MG63 (cell line): ENCODE data around the gene KIF1B. TPM values are rescaled to one million over a fixed set of nuclear protein-coding genes. Genes with fewer than 3 reads are reported as not detected.
"Not testable (repeated sequence)": the region's sequence is repeated elsewhere in the genome, so short reads cannot be mapped to it uniquely, and the experiment has no call there.

ENCODE experiments used
- DNase-seq: peaks from one replicate; pipeline ENCODE4 v3.0.0-alpha.2; 2020
- H3K27me3 ChIP-seq: fragments of 250-450 bp; sonication (Bioruptor Pico); 2 replicates; pipeline ENCODE4 v1.5.1; 2020; ENCODE audit warnings: mild to moderate bottlenecking, moderate library complexity
- H3K36me3 ChIP-seq: fragments of 250-450 bp; sonication (Bioruptor Pico); 2 replicates; pipeline ENCODE4 v1.5.1; 2020; ENCODE audit warnings: mild to moderate bottlenecking, moderate library complexity
- H3K4me3 ChIP-seq: fragments of 250-450 bp; sonication (Bioruptor Pico); 2 replicates; pipeline ENCODE4 v1.5.1; 2020; ENCODE audit warnings: mild to moderate bottlenecking, moderate library complexity
- H3K9me3 ChIP-seq: fragments of 250-450 bp; sonication (Bioruptor Pico); 2 replicates; pipeline ENCODE4 v1.5.1; 2020; ENCODE audit warnings: mild to moderate bottlenecking, moderate library complexity
- total RNA-seq: library from RNA; depleted of rRNA; stranded (reverse); fragments of >200 nt; shearing (Covaris generic); gene quantifications from 2 replicates; pipeline ENCODE4 v1.2.3, GENCODE V29; 2014; ENCODE audit warnings: low replicate concordance

KIF1B gene
- total RNA-seq, 1 experiment from 2014 or later, result 18.1 TPM

DNA sequence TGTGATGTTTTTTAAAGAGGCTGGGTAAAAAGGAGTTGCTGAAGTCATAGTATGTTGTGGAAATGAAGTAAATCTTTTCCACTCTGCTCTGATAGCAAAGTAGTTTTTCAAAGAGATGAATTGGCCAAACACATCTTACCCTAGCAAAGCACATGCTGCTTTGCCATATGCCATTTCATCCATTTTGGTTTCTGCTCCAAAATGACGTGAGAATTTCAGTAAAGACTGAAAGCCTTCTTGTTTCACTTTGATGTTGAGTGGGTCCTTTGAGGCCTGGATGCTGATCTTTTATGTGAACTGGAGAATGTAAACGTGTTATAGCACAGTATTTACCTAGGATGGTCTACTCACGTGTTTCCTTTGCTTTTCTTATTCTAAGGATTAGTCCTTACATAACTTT, 115.2 kb downstream of the KIF1B start:
- Histone ChIP-seq H3K36me3 (no peaks in the 10 kb centered on the region), H3K9me3 (no peaks in the 10 kb centered on the region), H3K27me3 (no peaks in the 10 kb centered on the region), H3K4me3 (no peak overlapping the region)
- DNase-seq, result no peak

DNA sequence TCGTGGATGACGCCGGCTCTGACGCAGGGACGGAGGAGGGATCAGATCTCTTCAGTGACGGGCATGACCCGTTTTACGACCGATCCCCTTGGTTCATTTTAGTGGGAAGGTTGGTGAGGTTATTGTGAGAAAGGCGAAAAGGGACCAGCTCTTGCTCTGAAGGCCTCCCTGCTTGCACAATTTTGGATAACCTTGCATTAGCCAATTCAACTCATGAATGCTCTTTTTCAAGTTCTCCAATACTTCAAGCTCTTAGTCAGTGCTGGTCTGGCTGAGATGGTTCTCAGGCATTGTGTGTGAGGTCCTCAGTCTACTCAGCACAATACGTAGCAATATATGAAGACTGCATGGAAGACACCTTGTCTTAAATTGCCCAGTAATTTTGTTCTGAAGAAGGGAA, 115.9 kb downstream of the KIF1B start:
- H3K36me3 ChIP-seq, result no peaks in the 10 kb centered on the region
- no peaks in the 10 kb centered on the region for H3K27me3 ChIP-seq
- no peak overlapping the region for H3K4me3 ChIP-seq
- DNase-seq, result no peak
- H3K9me3 ChIP-seq, result no peaks in the 10 kb centered on the region

DNA sequence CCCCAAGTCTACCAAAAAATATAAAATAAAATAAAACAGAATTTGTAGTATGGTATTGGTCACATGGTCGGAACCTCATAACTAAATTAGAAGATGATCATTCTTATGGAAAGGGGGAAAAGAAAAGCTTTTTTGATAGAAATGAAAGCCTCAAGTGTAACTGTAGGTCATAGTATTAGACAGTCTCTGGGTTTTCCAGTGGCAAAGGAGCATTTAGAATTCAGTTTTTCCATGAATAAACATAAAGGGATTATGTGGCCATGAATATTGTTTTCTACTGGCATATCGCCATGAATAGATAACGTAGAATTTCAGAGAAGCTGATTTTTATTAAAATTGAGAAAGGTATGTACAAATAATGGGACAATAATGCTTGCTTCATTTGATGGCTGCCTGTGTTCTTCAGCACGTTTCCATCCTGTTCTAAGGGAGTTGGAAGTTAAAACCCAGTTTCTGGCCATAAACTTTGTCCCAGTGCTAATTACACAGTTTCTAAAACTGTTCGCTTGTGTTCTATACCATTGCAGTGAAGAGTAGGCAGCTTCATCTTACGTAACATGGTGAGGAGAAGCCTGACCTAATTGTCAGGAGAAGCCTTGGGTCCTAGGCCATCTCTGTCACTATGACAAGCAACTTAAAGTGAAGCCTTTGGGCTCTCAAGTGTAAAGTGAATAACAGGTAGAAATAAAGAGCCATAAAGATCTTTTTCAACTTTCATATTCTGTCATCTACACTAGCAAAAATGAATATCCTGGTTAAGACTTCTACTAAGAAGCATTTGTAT, 118.0 kb downstream of the KIF1B start:
- H3K36me3 ChIP-seq, result no peaks in the 10 kb centered on the region
- DNase-seq, result no peak
- no peak overlapping the region for H3K4me3 ChIP-seq
- no peaks in the 10 kb centered on the region for H3K9me3 ChIP-seq
- no peaks in the 10 kb centered on the region for H3K27me3 ChIP-seq

DNA sequence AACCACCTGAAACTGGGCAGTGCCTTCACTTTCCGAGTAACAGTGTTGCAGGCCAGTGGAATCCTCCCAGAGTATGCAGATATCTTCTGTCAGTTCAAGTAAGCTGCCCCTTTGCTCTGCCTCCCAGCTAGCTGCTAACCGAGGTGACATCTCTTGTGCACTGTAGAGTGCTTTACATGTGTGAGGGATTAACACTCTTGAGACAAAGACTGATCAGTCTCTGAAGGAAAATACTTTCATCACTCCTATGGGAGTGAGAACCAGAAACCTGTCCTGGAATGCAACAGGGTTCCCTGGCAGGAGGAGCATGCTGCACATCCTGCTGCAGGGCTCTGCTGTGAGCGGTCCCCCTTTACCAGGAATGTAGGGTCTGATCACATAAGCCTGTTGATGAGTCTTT, 127.1 kb downstream of the KIF1B start:
- no peak overlapping the region for H3K4me3 ChIP-seq
- no peak for DNase-seq

DNA sequence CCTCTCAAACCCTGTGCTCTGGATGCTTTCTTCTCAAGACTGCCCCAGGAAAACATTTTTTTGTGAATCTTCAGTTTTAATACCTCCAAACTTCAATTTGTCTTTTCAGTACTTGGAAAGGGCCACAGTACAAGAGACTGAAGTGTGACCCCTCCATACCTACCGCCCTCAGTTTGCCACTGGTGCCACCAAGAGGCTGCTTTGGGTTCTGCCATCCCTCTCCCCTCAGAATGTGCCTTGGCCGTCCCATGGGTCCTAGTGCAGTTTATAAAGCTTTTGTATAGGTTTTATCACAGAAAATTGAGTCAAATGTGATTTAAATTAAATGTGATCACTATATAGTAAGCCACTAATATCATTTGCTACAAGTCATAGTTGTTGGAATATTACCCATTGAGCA, 127.7 kb downstream of the KIF1B start:
- H3K27me3 ChIP-seq, result no peaks in the 10 kb centered on the region
- no peaks in the 10 kb centered on the region for H3K9me3 ChIP-seq
- H3K4me3 ChIP-seq, result no peak overlapping the region
- H3K36me3 ChIP-seq, result peaks cover 3% of the 10 kb centered on the region
- DNase-seq, result peak; percentile 24

More for the DNA sequence above, 127.1 kb downstream of the KIF1B start:
- peaks cover 3% of the 10 kb centered on the region for H3K36me3 ChIP-seq
- H3K27me3 ChIP-seq, result no peaks in the 10 kb centered on the region
- no peaks in the 10 kb centered on the region for H3K9me3 ChIP-seq

DNA sequence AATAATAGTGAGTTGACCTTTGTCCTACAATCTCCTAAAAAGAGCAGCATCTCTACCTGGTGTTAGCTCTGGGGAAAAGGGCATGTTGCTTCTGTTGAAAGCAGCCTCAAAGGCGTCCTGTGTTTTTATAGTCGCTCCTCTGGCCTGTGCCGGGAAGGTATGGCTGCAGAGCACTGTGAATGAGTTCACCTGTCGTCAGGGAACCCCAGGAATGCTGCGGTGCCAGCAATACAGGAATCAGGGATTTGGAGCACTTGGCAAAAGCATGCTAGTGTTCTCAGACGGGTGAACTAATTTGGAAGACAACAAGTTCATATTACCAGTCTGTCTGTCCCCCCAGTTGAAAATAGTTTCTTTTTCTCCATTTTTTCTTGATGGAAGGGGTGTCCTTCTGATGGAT, 128.2 kb downstream of the KIF1B start:
- Histone ChIP-seq H3K27me3 (no peaks in the 10 kb centered on the region), H3K36me3 (peaks cover 3% of the 10 kb centered on the region), H3K4me3 (no peak overlapping the region), H3K9me3 (no peaks in the 10 kb centered on the region)
- no peak for DNase-seq

DNA sequence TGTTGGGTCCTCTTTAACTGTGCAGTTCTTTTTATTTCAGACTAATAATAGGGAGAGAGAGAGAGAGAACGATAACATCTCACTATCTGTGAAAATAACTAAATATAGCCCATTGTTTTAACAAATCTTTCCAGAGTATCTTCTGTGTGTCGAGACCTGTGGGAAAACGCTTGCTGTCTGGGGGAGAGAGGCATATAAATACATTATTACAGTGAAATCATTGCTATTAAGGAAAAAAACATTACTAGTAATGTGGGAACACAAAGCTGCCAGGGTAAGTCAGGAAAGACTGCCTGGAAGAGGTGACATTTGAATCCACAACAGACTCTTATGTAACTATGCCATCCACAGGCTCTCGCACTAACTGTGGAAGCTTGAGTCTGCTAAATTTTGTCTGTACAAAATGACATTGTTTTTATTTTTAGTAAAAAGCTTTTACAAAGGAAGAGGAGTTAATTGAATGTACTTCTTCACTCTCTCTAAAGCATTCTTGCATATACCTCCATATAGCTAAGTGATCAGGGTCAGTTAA, 128.7 kb downstream of the KIF1B start:
- DNase-seq, result no peak
- Histone ChIP-seq H3K27me3 (no peaks in the 10 kb centered on the region), H3K4me3 (no peak overlapping the region), H3K36me3 (peaks cover 3% of the 10 kb centered on the region), H3K9me3 (no peaks in the 10 kb centered on the region)

DNA sequence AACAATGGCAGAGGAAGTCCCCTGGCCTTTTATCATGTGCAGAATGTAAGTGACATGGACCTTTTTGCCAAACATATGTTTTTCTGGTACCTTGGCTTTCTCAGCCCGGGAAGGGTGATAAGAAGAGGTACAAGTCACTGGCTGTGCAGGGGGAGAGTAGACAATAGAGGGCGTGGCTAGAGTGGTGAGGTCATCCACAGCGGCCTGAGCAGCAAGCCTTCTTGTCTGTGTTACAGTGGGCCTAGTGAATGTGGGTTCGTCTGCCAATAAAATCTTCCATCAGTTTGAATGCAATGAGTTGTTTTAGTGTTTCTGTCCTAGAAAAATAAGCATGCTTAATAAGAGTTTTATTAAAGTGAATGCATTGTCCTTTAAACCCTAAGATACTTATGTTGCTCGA, 129.4 kb downstream of the KIF1B start:
- no peaks in the 10 kb centered on the region for H3K27me3 ChIP-seq
- H3K9me3 ChIP-seq, result no peaks in the 10 kb centered on the region
- peaks cover 3% of the 10 kb centered on the region for H3K36me3 ChIP-seq
- peak; percentile 11 for DNase-seq
- no peak overlapping the region for H3K4me3 ChIP-seq

DNA sequence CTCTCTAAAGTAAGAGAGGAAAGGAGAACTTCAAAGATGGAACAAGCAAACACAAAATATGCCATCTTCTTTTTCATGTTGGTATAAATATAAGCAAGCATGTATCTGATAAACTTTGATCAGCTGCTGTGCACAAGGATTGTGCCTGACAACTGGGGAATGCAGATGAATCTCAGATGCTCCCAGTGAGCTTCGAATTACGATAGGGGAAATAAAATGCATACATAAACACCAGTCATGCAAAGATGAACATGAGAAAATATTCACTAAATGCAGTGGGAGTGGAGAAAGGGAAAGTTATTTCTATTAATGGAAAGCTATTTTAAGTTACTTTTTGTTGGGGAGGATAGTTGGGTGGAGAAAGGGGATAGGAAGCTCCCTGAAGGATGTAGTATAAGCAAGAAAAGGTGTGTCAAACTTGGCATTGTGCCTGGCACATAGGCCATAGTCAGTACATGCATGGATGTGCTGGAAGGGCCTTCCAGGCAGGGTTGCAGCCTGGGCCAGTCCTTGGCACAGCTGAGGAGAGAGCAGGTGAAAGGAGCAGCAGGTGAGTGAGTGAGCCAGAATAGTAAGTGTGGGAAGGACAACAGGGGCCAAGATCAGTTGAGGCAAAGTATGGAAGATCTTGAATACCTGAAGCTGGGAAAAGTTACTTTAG, 130.7 kb downstream of the KIF1B start:
- Histone ChIP-seq H3K36me3 (peaks cover 3% of the 10 kb centered on the region), H3K4me3 (no peak overlapping the region), H3K9me3 (no peaks in the 10 kb centered on the region), H3K27me3 (no peaks in the 10 kb centered on the region)
- no peak for DNase-seq

DNA sequence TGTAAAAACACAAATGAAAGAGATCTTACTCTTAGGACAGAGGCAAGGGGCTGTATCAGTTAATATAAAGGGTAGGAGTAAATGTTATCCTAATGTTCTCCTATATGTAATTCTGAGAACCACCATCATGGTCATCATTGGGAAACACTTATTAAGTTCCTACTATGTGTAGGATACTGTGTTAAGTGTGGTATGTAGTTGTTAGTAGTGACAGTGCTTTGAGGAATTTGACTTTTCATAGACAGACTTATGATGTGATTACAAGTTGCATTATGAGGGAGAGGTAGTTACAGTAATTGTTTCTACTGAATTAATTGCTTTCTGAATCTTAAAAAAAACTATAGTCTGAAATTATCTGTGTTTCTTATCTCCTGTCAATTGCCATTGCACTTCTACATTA, 136.7 kb downstream of the KIF1B start:
- no peak for DNase-seq
- Histone ChIP-seq H3K36me3 (no peaks in the 10 kb centered on the region), H3K27me3 (no peaks in the 10 kb centered on the region), H3K9me3 (no peaks in the 10 kb centered on the region), H3K4me3 (no peak overlapping the region)

DNA sequence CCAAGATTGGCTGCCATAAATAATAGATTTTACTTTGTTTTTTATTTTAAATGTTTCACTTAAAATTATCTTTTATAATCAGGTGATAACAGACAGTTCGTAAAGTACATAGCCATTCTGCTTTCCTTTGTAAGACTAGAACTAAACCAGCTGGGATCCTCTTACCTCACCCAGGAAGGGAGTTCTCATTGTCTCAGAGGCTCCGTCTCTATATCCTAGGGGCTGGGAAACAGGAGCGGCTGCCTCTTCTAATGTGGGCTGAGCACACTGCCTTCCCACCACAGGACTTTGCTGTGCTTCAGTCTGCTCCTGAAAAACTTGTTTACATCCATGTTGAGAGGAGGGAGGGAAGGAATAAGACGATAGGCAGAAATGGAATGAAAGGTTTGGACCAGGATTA, 142.9 kb downstream of the KIF1B start:
- H3K36me3 ChIP-seq, result no peaks in the 10 kb centered on the region
- no peaks in the 10 kb centered on the region for H3K27me3 ChIP-seq
- no peaks in the 10 kb centered on the region for H3K9me3 ChIP-seq
- no peak overlapping the region for H3K4me3 ChIP-seq
- DNase-seq, result no peak

DNA sequence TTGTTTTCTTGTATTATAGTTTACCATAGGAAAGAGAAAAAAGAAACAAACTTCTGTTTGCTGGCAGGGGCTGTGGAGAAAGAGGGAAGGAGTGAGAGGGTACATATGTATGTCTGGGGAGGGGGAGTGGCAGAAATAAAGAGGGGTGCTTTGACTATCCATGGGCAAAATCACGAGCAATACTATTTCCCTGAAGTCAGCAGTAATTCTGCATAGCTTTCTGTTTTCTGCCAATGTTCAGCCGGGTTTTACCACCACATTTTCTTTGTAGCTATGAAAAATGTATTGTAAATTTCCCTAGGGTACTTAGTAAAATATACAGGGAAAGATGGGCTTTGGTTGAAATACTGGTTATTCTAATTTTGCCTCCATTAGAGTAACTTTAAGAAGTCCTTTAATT, 143.3 kb downstream of the KIF1B start:
- no peak for DNase-seq

DNA sequence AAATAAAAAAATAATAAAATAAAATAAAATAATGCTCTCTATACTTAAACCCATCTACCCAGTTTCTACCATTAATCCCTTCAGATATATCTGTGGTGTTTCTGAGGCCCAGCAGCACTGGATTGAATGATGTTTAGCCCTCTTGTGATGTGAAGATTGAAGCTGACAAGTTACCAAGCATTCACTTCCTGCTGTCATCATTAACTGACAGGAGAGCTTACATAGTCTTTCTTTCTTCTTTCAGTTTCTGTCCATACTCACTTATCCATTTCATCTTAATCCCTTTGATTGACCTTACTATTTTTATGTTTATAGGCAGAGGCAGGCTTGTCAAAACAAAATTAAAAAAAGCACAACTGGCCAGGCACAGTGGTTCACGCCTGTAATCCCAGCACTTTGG, 149.7 kb downstream of the KIF1B start:
- DNase-seq, result no peak
- Histone ChIP-seq H3K4me3 (no peak overlapping the region), H3K9me3 (no peaks in the 10 kb centered on the region), H3K27me3 (no peaks in the 10 kb centered on the region), H3K36me3 (no peaks in the 10 kb centered on the region)

More for the DNA sequence above, 143.3 kb downstream of the KIF1B start:
- Histone ChIP-seq H3K9me3 (no peaks in the 10 kb centered on the region), H3K27me3 (no peaks in the 10 kb centered on the region), H3K4me3 (no peak overlapping the region), H3K36me3 (no peaks in the 10 kb centered on the region)

DNA sequence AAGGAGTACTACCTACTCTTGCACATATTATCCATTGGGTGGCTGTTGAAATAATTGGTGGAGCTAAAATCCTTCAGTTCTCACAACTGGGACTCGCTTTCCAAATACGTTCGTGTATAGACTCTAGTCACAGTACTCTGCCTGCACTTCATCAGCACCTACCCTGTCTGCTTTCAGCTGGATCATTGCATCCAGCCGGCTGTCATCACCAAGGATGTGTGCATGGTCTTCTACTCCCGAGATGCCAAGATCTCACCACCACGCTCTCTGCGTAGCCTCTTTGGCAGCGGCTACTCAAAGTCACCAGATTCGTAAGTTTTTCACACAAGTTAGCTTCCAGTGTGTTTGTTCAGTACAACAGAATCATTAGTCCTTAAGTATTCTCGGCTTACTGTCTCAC, 151.1 kb downstream of the KIF1B start:
- Histone ChIP-seq H3K9me3 (no peaks in the 10 kb centered on the region), H3K36me3 (no peaks in the 10 kb centered on the region), H3K4me3 (no peak overlapping the region), H3K27me3 (no peaks in the 10 kb centered on the region)
- DNase-seq, result no peak

DNA sequence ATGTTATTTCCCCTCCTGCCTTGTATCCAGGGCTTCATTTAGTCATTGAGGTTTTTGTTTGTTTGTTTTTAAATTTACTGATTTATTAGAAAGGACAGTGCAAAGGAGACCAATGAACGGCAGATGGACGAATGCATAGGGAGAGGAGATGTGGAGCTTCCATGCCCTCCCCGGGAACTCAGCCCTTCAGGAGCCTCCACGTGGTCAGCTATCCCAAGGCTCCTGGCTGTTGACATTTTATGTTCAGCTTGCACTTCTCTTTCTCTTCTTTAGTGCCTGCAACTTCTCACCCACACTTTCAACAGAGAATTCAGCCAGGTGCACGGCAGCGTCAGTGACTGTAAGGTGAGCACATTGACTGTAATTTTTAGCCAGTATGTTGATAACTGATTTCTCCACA, 157.8 kb downstream of the KIF1B start:
- H3K27me3 ChIP-seq, result no peaks in the 10 kb centered on the region
- H3K36me3 ChIP-seq, result no peaks in the 10 kb centered on the region
- no peaks in the 10 kb centered on the region for H3K9me3 ChIP-seq
- H3K4me3 ChIP-seq, result no peak overlapping the region
- no peak for DNase-seq

DNA sequence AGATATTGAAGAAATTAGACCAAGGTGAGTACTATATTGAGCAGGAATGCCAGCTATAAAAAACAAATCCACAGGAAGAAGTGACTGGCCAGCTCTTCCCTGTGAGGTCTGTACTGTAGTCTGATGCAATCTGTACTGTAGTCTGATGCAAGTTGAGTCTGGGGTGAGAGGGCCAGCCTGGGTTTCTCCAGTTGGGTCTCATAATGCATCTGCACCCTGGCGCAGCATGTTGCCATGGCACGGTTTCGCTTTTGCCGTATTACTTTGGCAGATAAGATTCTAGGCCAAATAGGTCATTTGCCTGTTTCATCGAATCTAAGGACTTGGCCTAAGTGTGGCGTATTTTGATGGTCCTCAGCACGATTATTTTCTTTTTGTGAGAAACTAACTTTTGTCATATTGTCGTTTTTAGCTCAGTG, 164.1 kb downstream of the KIF1B start:
- DNase-seq, result no peak
- H3K27me3 ChIP-seq, result no peaks in the 10 kb centered on the region
- H3K36me3 ChIP-seq, result peaks cover 4% of the 10 kb centered on the region
- no peaks in the 10 kb centered on the region for H3K9me3 ChIP-seq
- H3K4me3 ChIP-seq, result no peak overlapping the region

DNA sequence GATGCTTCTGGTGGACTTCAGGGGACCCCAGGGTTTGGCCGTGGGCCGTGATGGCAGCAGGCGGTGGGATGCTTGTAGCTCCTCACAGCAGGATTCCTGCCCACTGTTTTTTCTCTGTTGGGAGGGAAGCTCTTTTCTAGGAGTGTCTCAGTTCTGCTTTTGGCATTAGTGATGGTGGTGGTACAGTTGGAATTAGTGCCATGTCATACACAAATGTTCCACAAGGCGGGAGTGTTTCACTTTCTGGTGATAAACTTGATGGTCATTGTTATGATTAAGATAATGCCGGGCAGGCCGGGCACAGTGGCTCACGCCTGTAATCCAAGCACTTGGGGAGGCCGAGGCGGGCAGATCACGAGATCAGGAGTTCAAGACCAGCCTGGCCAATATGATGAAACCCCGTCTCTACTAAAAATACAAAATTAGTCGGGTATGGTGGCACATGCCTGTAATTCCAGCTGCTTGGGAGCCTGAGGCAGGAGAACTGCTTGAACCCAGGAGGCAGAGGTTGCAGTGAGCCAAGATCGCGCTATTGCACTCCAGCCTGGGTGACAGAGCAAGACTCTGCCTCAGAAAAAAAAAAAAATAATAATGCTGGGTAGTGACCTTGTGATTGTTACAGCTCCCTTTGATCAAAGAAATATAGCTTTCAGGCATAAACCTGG, 167.1 kb downstream of the KIF1B start:
- H3K9me3 ChIP-seq, H3K27me3 ChIP-seq, H3K4me3 ChIP-seq, H3K36me3 ChIP-seq: not testable (repeated sequence)
- peak; percentile 69 for DNase-seq
